Endodermal cell (in vitro differentiated cells): ENCODE results near the gene OARD1. TPM values are rescaled to one million over a fixed set of nuclear protein-coding genes. Genes with fewer than 3 reads are reported as not detected.

Experiments used
- DNase-seq: peaks from one replicate; pipeline ENCODE4 v3.0.0-alpha.2; 2017
- H3K27ac ChIP-seq: 2 replicates; pipeline ENCODE4 v1.5.1; 2013; ENCODE audit warnings: mild to moderate bottlenecking, low read depth, low read length, moderate library complexity
- H3K27me3 ChIP-seq: 2 replicates; pipeline ENCODE4 v1.6.1; 2013; ENCODE audit warnings: mild to moderate bottlenecking, low read length, moderate library complexity; ENCODE audit not compliant: insufficient read depth, control insufficient read depth, poor library complexity, severe bottlenecking
- H3K36me3 ChIP-seq: 2 replicates; pipeline ENCODE4 v1.7.0; 2013; ENCODE audit warnings: mild to moderate bottlenecking, low read length, moderate library complexity; ENCODE audit not compliant: control insufficient read depth, insufficient read depth
- H3K4me1 ChIP-seq: one replicate; pipeline ENCODE4 v1.7.0; 2013; ENCODE audit warnings: low read length; ENCODE audit not compliant: control insufficient read depth, insufficient read depth
- H3K4me3 ChIP-seq: 2 replicates; pipeline ENCODE4 v1.5.1; 2013; ENCODE audit warnings: mild to moderate bottlenecking, low read length, moderate library complexity
- H3K9ac ChIP-seq: 2 replicates; pipeline ENCODE4 v1.6.1; 2013; ENCODE audit warnings: mild to moderate bottlenecking, low read length, moderate library complexity; ENCODE audit not compliant: poor library complexity, severe bottlenecking; ENCODE audit errors: extremely low read depth
- H3K9me3 ChIP-seq: 2 replicates; pipeline ENCODE4 v1.6.1; 2013; ENCODE audit warnings: mild to moderate bottlenecking, low read length, moderate library complexity; ENCODE audit not compliant: control insufficient read depth
- H3K27ac Mint-ChIP-seq: 2 replicates; pipeline ENCODE4 v1.8.0; 2020; ENCODE audit warnings: mixed read lengths
- H3K27me3 Mint-ChIP-seq: 2 replicates; pipeline ENCODE4 v1.8.0; 2021; ENCODE audit warnings: mild to moderate bottlenecking, mixed read lengths; ENCODE audit not compliant: insufficient read depth
- H3K36me3 Mint-ChIP-seq: 2 replicates; pipeline ENCODE4 v1.8.0; 2020; ENCODE audit warnings: low read depth, mixed read lengths
- H3K4me1 Mint-ChIP-seq: 2 replicates; pipeline ENCODE4 v1.8.0; 2020; ENCODE audit warnings: mixed read lengths
- H3K4me3 Mint-ChIP-seq: 2 replicates; pipeline ENCODE4 v1.8.0; 2020; ENCODE audit warnings: mild to moderate bottlenecking, moderate library complexity, mixed read lengths
- H3K9me3 Mint-ChIP-seq: 2 replicates; pipeline ENCODE4 v1.8.0; 2020; ENCODE audit warnings: mild to moderate bottlenecking, mixed read lengths
- CTCF ChIP-seq: fragments of 200-600 bp; sonication (generic); conservative IDR thresholded peaks from 2 replicates; pipeline ENCODE4 v1.5.0; 2021; ENCODE audit warnings: antibody characterized with exemption, mild to moderate bottlenecking
- WGBS, 2 experiments: methylation state at CpG; one replicate each; pipeline versions ENCODE4 v1.1.5 to v1.1.7; 2013; ENCODE audit warnings: missing lambda C conversion rate in 2 of 2, mixed read lengths in 1 of 2; ENCODE audit not compliant: insufficient coverage in 1 of 2, insufficient read length in 1 of 2; 5-methylcytosine and 5-hydroxymethylcytosine counted together
- total RNA-seq, 2 donors: library from RNA; stranded (reverse); fragmentation: NEBNext Ultra II Directional in 1 of 2; extraction: Animal tissue kit (Norgen Biotek cat#: 25700) in 1 of 2; gene quantifications; 2 replicates in 1 of 2; 3 replicates in 1 of 2; pipeline ENCODE4 v1.2.1, GENCODE V29; 2021

The OARD1 gene
- total RNA-seq, 2 donors from 2014 or later: 33.8 to 40.7 TPM

DNA sequence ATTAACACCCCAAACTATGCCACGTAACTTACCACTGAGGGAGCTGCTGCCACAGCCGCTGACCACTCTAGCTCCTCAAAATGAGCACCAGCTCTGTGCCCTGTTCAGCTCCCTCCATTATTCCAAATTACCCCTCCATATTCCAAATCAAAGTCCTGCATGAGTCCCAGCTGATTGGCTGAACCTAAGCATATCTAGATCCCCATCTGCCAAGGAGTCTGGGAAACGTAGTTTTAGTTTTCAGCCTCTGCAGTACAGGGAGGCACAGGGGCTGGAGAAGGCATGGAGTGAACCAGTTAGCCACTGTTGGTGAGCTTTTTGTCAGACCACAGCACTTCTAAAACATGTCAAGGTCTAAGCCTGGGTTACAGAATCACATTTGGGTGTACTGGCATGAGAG, 49.0 kb downstream of the OARD1 start:
- Mint-ChIP-seq H3K36me3 (peaks cover 4% of the 10 kb centered on the region), H3K27me3 (no peaks in the 10 kb centered on the region), H3K9me3 (peaks cover 6% of the 10 kb centered on the region), H3K4me3 (no peak overlapping the region), H3K4me1 (peaks cover 13% of the 10 kb centered on the region), H3K27ac (no peak overlapping the region)
- Histone ChIP-seq H3K9ac (no peak overlapping the region), H3K27ac (no peak overlapping the region), H3K4me3 (no peak overlapping the region), H3K4me1 (peaks cover under 1% of the 10 kb centered on the region), H3K9me3 (peaks cover 7% of the 10 kb centered on the region), H3K36me3 (no peaks in the 10 kb centered on the region), H3K27me3 (no peaks in the 10 kb centered on the region)
- WGBS, 2 experiments: 94 to 96% methylated on average over 3 of the region's 3 CpGs
- TF ChIP-seq CTCF: no peak
- DNase-seq: peak; percentile 32

DNA sequence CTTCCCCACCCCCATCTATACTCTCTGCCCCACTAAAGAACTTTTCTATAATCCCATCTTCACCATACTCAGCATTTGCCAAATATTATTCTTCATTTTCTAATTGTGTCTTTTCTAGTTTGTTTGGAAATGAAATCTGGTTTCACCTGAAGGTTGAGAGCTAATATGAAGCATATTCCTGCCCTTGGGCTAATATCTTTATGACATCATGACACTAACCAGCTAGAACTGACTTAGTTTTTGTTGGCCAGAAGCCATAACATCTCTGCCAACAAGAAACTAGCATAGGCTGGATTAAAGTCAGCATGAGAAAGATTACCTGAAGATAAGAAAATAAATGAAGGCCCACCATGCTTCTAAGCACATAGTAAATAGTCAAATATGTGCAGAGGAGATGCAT, 49.9 kb downstream of the OARD1 start:
- Histone ChIP-seq H3K27ac (no peak overlapping the region), H3K9ac (no peak overlapping the region), H3K4me3 (no peak overlapping the region), H3K36me3 (no peaks in the 10 kb centered on the region), H3K9me3 (peaks cover 7% of the 10 kb centered on the region), H3K4me1 (no peaks in the 10 kb centered on the region), H3K27me3 (no peaks in the 10 kb centered on the region)
- peaks cover 6% of the 10 kb centered on the region for H3K9me3 Mint-ChIP-seq
- no peak for DNase-seq
- no peak overlapping the region for H3K27ac Mint-ChIP-seq
- no peak overlapping the region for H3K4me3 Mint-ChIP-seq
- H3K36me3 Mint-ChIP-seq: peaks cover 4% of the 10 kb centered on the region
- no peaks in the 10 kb centered on the region for H3K27me3 Mint-ChIP-seq
- peaks cover 8% of the 10 kb centered on the region for H3K4me1 Mint-ChIP-seq
- no peak for TF ChIP-seq CTCF

DNA sequence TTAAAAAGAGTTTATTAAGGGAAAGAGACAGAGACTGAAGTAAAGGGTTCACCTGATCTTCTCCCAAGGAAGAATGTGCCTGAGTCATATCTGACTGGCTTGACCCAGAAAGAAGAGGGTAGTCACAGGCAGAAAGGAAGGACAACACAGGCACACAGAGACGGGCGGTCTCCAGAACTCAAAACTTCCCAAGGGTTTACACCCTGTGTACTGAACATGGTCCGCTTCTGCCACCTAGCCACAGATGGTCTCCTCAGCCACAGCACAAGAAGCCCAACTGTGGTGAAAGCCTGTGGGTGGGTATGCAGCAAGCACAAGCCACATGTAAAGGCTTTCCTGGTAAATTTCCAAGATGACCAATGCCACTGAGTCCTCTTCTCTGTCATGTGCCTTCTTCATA, 50.3 kb downstream of the OARD1 start:
- H3K4me1 Mint-ChIP-seq: peaks cover 3% of the 10 kb centered on the region
- no peak overlapping the region for H3K4me3 ChIP-seq
- 82 to 85% methylated on average over 2 to 3 of the region's 3 CpGs for WGBS, 2 experiments
- no peak overlapping the region for H3K27ac Mint-ChIP-seq
- H3K4me1 ChIP-seq: no peaks in the 10 kb centered on the region
- no peaks in the 10 kb centered on the region for H3K27me3 ChIP-seq
- H3K9me3 Mint-ChIP-seq: peaks cover 6% of the 10 kb centered on the region
- peaks cover 7% of the 10 kb centered on the region for H3K9me3 ChIP-seq
- no peaks in the 10 kb centered on the region for H3K27me3 Mint-ChIP-seq
- H3K36me3 ChIP-seq: no peaks in the 10 kb centered on the region
- no peak overlapping the region for H3K4me3 Mint-ChIP-seq
- H3K36me3 Mint-ChIP-seq: peaks cover 4% of the 10 kb centered on the region
- peak; percentile 65 for DNase-seq
- H3K9ac ChIP-seq: no peak overlapping the region
- H3K27ac ChIP-seq: no peak overlapping the region
- TF ChIP-seq CTCF: peak; percentile 52
